Fibroblast of mammary gland (primary cell): ENCODE results near the gene XAB2.
A peak's percentile ranks its signal among the peaks of the same experiment; 100 is the strongest.

Experiments
- DNase-seq: peaks from one replicate; pipeline ENCODE4 v3.0.0-alpha.2; 2010; ENCODE audit warnings: low read depth
- H3K4me3 ChIP-seq: 2 replicates; pipeline ENCODE4 v1.5.1; 2011; ENCODE audit warnings: low read depth, mild to moderate bottlenecking, low read length, moderate library complexity; ENCODE audit not compliant: control insufficient read depth
- TF ChIP-seq, protein P1 (sequence below): conservative IDR thresholded peaks from 2 replicates; pipeline ENCODE4 v1.5.1; 2011; ENCODE audit warnings: low read depth, low read length, inconsistent platforms; ENCODE audit not compliant: control insufficient read depth, insufficient read depth

The XAB2 gene

DNA sequence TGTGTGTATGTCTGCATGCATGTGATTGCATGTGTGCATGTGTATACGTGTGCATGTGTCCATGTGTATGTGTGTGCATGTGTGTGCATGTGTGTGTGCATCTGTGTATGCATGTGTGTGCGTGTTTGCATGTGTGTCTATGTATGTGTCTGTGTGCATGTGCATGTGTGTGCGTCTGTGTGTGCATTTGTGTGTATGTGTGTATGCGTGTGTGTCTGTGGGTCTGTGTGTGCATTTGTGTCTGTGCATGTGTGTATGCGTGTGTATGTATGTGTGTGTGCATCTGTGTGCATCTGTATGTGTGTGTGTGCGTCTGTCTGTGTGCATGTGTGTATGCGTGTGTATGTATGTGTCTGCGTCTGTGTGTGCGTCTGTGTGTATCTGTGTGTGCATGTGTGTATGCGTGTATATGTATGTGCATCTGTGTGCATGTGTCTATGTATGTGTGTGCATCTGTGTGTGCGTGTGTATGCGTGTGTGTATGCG is 10.6 kb upstream of the XAB2 start:
- no peak overlapping the region for H3K4me3 ChIP-seq
- TF ChIP-seq, protein P1, sequence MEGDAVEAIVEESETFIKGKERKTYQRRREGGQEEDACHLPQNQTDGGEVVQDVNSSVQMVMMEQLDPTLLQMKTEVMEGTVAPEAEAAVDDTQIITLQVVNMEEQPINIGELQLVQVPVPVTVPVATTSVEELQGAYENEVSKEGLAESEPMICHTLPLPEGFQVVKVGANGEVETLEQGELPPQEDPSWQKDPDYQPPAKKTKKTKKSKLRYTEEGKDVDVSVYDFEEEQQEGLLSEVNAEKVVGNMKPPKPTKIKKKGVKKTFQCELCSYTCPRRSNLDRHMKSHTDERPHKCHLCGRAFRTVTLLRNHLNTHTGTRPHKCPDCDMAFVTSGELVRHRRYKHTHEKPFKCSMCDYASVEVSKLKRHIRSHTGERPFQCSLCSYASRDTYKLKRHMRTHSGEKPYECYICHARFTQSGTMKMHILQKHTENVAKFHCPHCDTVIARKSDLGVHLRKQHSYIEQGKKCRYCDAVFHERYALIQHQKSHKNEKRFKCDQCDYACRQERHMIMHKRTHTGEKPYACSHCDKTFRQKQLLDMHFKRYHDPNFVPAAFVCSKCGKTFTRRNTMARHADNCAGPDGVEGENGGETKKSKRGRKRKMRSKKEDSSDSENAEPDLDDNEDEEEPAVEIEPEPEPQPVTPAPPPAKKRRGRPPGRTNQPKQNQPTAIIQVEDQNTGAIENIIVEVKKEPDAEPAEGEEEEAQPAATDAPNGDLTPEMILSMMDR = no peak
- DNase-seq = no peak

DNA sequence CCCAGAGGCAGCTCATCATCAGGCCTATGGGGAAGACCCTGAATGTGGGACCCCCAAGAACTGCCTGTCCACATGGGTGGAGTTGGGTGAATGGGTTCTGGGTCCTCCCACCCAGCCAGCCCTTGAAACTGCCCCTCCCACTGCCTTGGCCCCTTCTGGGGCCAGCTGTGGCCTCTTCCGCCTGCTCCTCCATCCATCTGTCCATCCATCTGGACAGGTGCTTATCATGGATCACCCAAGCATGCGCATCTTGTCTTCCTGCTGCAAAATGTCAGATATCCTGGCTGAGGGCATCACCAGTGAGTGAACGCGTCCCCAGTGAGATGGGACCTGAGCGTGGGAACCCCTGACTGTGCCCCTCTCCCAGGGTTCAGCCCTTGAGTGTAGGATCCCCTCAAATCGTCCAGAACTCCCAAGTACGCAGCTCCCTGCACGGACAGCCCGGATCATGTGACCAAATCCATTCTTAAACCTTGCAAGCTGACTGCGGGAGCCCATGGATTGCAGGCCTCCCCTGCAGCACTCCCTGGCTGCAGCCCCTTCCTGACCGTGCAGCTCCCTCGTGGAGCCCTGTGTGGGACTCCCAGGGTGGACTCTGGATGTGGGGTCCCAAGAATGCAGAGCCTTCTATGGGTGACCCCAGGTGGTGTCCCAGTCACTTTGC is 9.6 kb upstream of the XAB2 start:
- TF ChIP-seq, protein P1 = no peak
- DNase-seq = no peak
- no peak overlapping the region for H3K4me3 ChIP-seq

DNA sequence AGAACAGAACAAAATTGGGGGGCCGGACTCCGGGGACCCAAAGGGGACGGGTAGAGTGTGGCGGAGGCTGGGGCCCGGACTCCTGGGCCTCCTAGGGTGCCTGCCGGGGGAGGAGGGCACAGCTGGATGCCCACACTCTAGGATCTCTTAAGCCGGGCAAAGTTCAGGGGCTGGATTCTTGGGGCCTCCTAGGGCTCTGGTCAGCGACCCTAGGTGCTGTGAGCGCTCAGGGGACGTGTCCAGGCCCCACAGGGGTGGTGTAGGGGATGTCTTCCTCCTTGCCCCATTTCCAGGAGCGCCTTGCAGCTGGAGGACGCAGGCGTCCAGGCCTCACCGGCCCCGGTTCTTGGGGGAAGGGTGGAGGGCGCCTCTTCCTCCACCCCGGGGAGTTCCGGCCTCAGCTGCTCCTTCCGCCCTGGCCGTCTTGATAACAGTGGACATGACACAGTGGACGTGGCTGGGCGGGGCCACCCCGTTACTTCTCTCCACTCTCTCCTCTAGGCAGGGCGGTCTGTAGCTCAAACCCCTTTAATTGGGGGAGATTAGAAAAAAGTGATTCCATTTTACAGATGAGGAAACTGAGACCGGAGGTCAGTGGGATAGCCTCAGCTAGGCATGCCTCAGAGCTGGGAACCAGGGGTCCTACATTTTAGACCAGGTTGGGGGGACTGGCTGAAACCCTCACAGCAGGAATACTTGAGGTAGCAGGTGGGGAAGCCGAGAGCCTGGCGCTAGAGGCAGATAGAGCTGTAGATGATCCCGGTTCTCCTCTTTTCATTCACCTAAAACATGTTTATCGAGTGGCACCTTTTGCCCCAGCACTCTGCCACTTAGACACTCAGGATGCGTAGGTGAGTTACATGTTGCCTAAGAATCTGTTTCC is 8.3 kb upstream of the XAB2 start:
- H3K4me3 ChIP-seq = peak overlapping the region; percentile 19
- TF ChIP-seq, protein P1 = no peak

DNA sequence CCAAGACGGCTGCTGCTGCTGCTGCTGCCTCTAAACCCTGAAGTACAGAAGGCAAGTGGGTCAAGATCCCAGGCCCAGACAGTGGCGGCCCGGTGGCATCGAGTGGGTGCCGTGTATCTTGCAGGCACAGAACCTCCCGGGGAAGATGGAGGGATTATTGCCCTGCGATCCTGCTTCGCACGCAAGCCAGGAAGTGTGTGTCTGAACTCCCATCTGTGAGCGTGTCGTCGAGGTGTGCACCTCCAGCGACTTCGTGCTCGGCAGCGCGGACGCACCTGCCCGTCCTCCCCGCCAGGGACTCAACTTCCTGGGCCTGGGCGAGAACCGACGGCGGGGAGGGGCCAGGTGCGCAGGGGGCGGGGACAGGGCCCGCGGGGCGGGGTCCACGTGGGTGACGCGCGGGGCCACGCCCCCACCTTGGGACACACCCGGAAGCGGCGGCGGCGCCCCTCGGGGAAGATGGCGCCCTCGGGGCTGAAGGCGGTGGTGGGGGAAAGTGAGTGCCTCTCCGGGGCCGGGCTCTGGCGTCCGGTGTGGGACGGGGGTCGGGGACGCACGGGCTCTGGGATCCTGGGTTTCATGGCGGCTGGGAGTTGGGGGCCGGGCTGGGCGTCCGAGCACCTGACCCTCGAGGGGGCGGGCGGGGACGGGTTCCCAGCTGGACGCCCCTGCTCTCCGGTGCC is 7.5 kb upstream of the XAB2 start, which contains the start of gene STXBP2:
Gene STXBP2 (plus strand): TSS at position 420 of the 683 bp plus-strand sequence. CDS start 40 bp downstream, at position 460.
- no peak for DNase-seq
- TF ChIP-seq, protein P1 = no peak
- H3K4me3 ChIP-seq = peak within 1 kb of the TSS; percentile 19

More for the DNA sequence above, 8.3 kb upstream of the XAB2 start:
- no peak for DNase-seq

DNA sequence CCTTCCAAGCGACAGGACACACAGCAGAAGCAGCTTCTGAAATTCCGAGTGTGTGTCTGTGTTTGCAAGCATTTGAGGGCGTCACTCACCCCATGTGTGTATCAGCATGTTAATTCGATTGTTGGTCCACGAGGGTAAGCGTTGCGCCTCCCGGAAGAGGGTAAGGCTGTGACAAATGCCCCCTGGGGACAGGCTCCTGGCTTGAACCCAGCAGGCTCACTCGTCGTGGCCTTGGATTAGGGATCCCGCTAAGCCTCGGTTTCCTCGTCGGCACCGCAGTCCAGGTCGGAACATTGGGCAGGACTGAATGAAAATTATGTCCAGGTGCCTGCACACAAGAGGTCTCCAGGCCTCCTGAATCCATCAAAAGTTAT is 7.0 kb upstream of the XAB2 start:
- H3K4me3 ChIP-seq = no peak overlapping the region
- DNase-seq = no peak
- TF ChIP-seq, protein P1 = no peak

DNA sequence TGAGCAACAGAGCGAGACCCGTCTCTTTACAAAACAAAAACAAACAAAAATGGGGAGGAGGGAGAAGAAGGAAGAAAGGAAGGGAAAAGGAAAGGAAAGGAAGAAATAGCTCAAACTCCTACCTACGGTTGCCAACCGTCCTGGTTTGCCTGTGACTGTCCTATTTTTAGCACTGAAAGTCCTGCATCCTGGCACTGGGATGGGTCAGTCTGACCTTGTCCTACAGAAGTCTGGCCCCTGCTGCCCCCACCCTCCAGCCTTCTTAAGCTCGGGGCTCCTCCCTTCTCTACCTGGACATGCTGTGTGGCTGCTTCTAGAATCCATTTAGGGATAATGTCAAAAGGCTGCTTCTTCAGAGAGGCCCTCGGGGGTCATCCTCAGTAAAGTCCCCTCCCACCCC is 6.3 kb upstream of the XAB2 start:
- no peak for DNase-seq
- TF ChIP-seq, protein P1 = no peak
- H3K4me3 ChIP-seq = no peak overlapping the region
